KOPT-K1 (cell line): ENCODE results near the gene GSPT1.
"Not testable (repeated sequence)": the region's sequence is repeated elsewhere in the genome, so short reads cannot be mapped to it uniquely, and the experiment has no call there.

Source experiments
- H3K27ac ChIP-seq: fragments of 200-600 bp; sonication (generic); 2 replicates; pipeline ENCODE4 v1.5.1; 2016; ENCODE audit warnings: antibody characterized with exemption, mild to moderate bottlenecking, low read depth, low read length; ENCODE audit not compliant: poor library complexity, severe bottlenecking
- H3K36me3 ChIP-seq: fragments of 200-600 bp; sonication (generic); 2 replicates; pipeline ENCODE4 v1.5.1; 2017; ENCODE audit warnings: antibody characterized with exemption, mild to moderate bottlenecking, low read length, moderate library complexity; ENCODE audit not compliant: insufficient read depth
- H3K9me3 ChIP-seq: fragments of 200-600 bp; sonication (generic); 2 replicates; pipeline ENCODE4 v1.5.1; 2017; ENCODE audit warnings: antibody characterized with exemption, low read length, mild to moderate bottlenecking; ENCODE audit not compliant: insufficient read depth, poor library complexity, severe bottlenecking

Gene GSPT1

GRCh38 chr16:11915644-11916523 is at the start of gene GSPT1:
Gene GSPT1 (minus strand): TSS chr16:11915956. CDS start chr16:11915720, 236 bp downstream.
- Histone ChIP-seq H3K27ac (peak within 1 kb of the TSS; percentile 91), H3K36me3 (peaks cover 17% of the 10 kb centered on the region), H3K9me3 (no peaks in the 10 kb centered on the region)

GRCh38 chr16:11964761-11965551 is 49.2 kb upstream of the GSPT1 start, which contains the start of gene TNFRSF17:
Gene TNFRSF17 (plus strand): TSS chr16:11965210. CDS start chr16:11965325, 115 bp downstream.
- Histone ChIP-seq H3K9me3 (no peaks in the 10 kb centered on the region), H3K27ac (no peak within 1 kb of the TSS), H3K36me3 (no peaks in the 10 kb centered on the region)

- no peak overlapping the region for H3K27ac ChIP-seq
- no peaks in the 10 kb centered on the region for H3K9me3 ChIP-seq
- H3K36me3 ChIP-seq: no peaks in the 10 kb centered on the region
Measured at GRCh38 chr16:11963706-11964105, 48.0 kb upstream of the GSPT1 start.

GRCh38 chr16:11962978-11963377 is 47.2 kb upstream of the GSPT1 start:
- not testable (repeated sequence) for H3K9me3 ChIP-seq, H3K36me3 ChIP-seq, H3K27ac ChIP-seq

DNA sequence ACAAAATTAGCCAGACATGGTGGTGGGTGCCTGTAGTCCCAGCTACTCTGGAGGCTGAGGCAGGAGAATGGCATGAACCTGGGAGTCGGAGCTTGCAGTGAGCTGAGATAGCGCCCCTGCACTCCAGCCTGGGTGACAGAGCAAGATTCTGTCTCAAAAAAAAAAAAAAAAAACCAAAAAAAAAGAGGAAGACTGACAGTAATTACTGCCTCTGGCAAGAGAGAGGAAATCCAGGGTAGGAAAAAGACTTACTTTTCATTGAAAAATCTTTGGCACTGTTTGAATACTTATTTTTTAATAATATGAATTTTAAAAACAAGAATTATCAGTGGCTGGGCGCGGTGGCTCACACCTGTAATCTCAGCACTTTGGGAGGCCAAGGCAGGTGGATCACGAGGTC is 46.7 kb upstream of the GSPT1 start:
- H3K36me3 ChIP-seq: not testable (repeated sequence)

GRCh38 chr16:11957591-11958395 is 42.0 kb upstream of the GSPT1 start:
- Histone ChIP-seq H3K9me3 (no peaks in the 10 kb centered on the region), H3K27ac (no peak overlapping the region), H3K36me3 (no peaks in the 10 kb centered on the region)

More for the DNA sequence above, 46.7 kb upstream of the GSPT1 start:
- not testable (repeated sequence) for H3K27ac ChIP-seq, H3K9me3 ChIP-seq

DNA sequence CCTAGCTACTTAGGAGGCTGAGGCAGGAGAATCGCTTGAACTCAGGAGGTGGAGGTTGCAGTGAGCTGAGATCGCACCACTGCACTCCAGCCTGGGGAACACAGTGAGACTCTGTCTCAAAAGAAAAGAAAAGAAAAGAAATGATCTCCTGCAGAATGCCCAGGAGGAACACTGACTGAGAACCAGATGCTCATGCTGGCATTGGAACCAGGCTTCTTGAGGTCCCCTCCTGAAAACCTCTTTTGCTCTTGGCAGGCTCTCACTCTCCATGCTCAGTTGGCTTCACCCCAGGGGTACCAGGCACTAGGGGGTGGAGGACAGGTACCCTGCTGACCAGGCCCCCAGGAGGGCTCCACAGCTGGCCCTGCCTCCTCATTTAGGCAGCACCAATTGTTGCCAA is 40.8 kb upstream of the GSPT1 start:
- no peak overlapping the region for H3K27ac ChIP-seq
- H3K36me3 ChIP-seq: no peaks in the 10 kb centered on the region
- no peaks in the 10 kb centered on the region for H3K9me3 ChIP-seq

DNA sequence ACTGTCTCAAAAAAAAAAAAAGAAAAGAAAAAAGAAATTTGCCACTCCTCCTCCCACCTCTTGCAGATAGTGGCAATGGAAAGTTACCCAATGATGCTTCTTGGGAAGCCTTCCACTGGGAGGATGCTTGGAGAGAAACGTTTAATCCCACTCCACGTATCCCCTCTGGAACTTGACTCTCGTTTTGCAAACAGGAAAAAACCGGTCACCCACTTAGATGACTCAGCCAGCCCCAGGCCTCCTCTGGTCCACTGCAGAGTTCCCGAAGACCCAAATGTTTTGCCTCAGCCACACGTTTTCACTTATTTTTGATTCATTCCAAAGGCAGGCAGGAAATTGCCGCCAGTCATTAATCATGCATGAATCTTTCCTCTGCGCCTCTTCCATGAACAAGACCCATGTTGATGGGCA is 40.0 kb upstream of the GSPT1 start:
- no peak overlapping the region for H3K27ac ChIP-seq
- no peaks in the 10 kb centered on the region for H3K9me3 ChIP-seq
- H3K36me3 ChIP-seq: no peaks in the 10 kb centered on the region

- H3K9me3 ChIP-seq, H3K27ac ChIP-seq, H3K36me3 ChIP-seq: not testable (repeated sequence)
Measured at GRCh38 chr16:11953576-11953975, 37.8 kb upstream of the GSPT1 start.

DNA sequence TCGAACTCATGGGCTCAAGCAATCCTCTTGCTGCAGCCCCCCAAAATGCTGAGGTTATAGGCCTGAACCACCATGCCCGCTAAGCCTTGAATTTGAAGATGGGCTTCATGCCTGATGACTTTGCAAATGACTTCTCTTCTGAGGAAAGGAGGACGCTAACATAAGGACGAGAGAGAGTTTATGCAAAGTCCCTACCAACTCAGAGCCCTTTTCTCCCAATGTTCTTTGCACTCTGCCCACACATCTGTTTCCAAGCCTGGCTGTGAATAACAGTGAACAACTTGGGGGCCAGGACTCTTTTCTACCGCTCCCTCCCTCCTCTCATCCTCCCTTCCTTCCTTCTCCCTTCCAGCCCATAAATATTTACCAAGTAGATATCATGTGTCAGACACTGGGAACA is 34.6 kb upstream of the GSPT1 start:
- Histone ChIP-seq H3K36me3 (no peaks in the 10 kb centered on the region), H3K27ac (no peak overlapping the region), H3K9me3 (no peaks in the 10 kb centered on the region)

DNA sequence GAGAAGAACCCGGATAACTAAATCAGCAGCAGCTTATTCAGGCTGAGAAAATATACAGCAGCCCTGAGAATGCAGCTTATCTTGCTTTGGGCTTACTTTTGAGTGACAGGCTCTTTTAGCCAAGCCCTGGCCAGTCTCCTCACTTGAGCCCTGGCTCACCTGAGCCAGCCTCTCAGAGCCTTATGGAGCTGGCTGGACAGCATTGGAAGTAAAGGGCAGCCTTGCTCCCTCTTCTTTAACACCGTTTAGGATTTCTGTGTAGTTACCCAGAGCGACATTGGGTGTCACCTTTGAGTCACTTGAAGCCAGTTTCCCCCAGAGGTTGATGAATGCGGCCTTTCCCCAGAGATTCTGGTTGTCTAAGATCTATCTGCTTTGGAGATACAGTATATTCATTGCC is 33.8 kb upstream of the GSPT1 start:
- Histone ChIP-seq H3K27ac (no peak overlapping the region), H3K9me3 (no peaks in the 10 kb centered on the region), H3K36me3 (no peaks in the 10 kb centered on the region)

DNA sequence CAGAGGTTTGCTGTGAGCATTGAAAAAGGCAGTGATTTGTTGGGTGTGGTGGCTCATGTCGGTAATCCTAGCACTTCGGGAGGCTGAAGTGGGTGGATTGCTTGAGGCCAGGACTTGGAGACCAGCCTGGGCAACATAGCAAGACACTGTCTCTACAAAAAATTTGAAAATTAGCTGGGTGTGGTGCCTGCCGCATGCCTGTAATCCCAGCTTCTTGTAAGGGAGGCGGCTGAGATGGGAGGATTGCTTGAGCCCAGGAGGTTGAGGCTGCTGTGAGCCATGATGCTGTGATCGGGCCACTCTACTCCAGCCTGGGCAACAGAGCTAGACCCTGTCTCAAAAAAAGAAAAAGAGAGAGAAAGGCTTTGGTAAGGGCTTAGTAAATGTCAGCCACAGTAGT is 33.1 kb upstream of the GSPT1 start:
- no peaks in the 10 kb centered on the region for H3K36me3 ChIP-seq
- H3K9me3 ChIP-seq: no peaks in the 10 kb centered on the region
- H3K27ac ChIP-seq: no peak overlapping the region

GRCh38 chr16:11946433-11946832 is 30.7 kb upstream of the GSPT1 start:
- no peak overlapping the region for H3K27ac ChIP-seq
- H3K36me3 ChIP-seq: no peaks in the 10 kb centered on the region
- H3K9me3 ChIP-seq: no peaks in the 10 kb centered on the region

- H3K36me3 ChIP-seq, H3K27ac ChIP-seq, H3K9me3 ChIP-seq: not testable (repeated sequence)
Measured at GRCh38 chr16:11941945-11942344, 26.2 kb upstream of the GSPT1 start, which contains the start of gene NPIPB2. Gene NPIPB2 (minus strand): TSS chr16:11942045. CDS start chr16:11942045, 0 bp downstream.

GRCh38 chr16:11927350-11927749 is 11.6 kb upstream of the GSPT1 start:
- not testable (repeated sequence) for H3K9me3 ChIP-seq, H3K36me3 ChIP-seq, H3K27ac ChIP-seq
